Endothelial cell of umbilical vein (primary cell): ENCODE results near the gene SLC12A8. TPM values are rescaled to one million over a fixed set of nuclear protein-coding genes. Genes with fewer than 3 reads are reported as not detected.

Experiments
- BruUV-seq: library from RNA; stranded (reverse); fragments of 400-500 nt; replicated peaks from 2 replicates; lab custom pipeline; 2021; lab: Mats Ljungman, UMichigan
- CTCF ChIA-PET: fragments of 300-600, 350-600 bp; sonication (Branson Sonifier 250); formaldehyde crosslinking; loops from one replicate; lab custom pipeline; 2021; ENCODE audit warnings: antibody characterized with exemption, inconsistent platforms; lab: Charles Lee
- POLR2A ChIA-PET: fragments of 300-600, 350-600 bp; sonication (Branson Sonifier 250); formaldehyde crosslinking; loops from one replicate; lab custom pipeline; 2021; ENCODE audit warnings: antibody characterized with exemption, inconsistent platforms; lab: Charles Lee
- DNase-seq: peaks from one replicate; pipeline ENCODE4 v3.0.0-alpha.2; 2011; ENCODE audit warnings: low read depth, low spot score
- FAIRE-seq: peaks from 2 replicates; lab custom pipeline; 2011; peaks lifted over from hg19 to GRCh38; lab: Jason Lieb, UNC
- H2AFZ ChIP-seq: 2 replicates; pipeline ENCODE4 v1.6.0; 2012; ENCODE audit warnings: low read depth, low read length, control low read depth, inconsistent platforms
- H3K27ac ChIP-seq: 2 replicates; pipeline ENCODE4 v1.5.1; 2011; ENCODE audit warnings: low read depth, mild to moderate bottlenecking, control low read depth, low read length, moderate library complexity; ENCODE audit not compliant: insufficient read depth
- H3K27me3 ChIP-seq, 2 experiments: 2 replicates each; pipeline versions ENCODE4 v1.6.0 to v1.6.1; 2011; ENCODE audit warnings: low read length in 2 of 2, mixed read lengths in 1 of 2; ENCODE audit not compliant: control insufficient read depth in 2 of 2, insufficient read depth in 2 of 2
- H3K36me3 ChIP-seq, 2 experiments: 2 replicates in 1 of 2; 3 replicates in 1 of 2; pipeline ENCODE4 v1.5.1; 2011; ENCODE audit warnings: low read length in 2 of 2, mild to moderate bottlenecking in 1 of 2, moderate library complexity in 1 of 2; ENCODE audit not compliant: control insufficient read depth in 2 of 2, insufficient read depth in 2 of 2; ENCODE audit errors: extremely low read depth in 1 of 2
- H3K4me1 ChIP-seq: 3 replicates; pipeline ENCODE4 v1.5.1; 2011; ENCODE audit warnings: mild to moderate bottlenecking, low read length; ENCODE audit not compliant: control insufficient read depth, insufficient read depth; ENCODE audit errors: extremely low read depth
- H3K4me2 ChIP-seq: 2 replicates; pipeline ENCODE4 v1.6.1; 2011; ENCODE audit warnings: low read length, control low read depth, mixed read lengths; ENCODE audit not compliant: insufficient read depth
- H3K4me3 ChIP-seq, 3 experiments: fragments of 200-600 bp in 1 of 3; sonication (generic), shearing (Covaris generic) in 1 of 3; replicated peaks in 1 of 3; 2 replicates each; pipeline ENCODE4 v1.5.1; 2011 to 2016; ENCODE audit warnings: control low read depth in 3 of 3, low read length in 3 of 3, mild to moderate bottlenecking in 2 of 3, inconsistent platforms in 1 of 3, low read depth in 1 of 3, moderate library complexity in 1 of 3; ENCODE audit not compliant: insufficient read depth in 1 of 3
- H3K79me2 ChIP-seq: 2 replicates; pipeline ENCODE4 v1.6.0; 2012; ENCODE audit warnings: low read length, inconsistent platforms; ENCODE audit not compliant: control insufficient read depth, insufficient read depth
- H3K9ac ChIP-seq: replicated peaks from 2 replicates; pipeline ENCODE3; 2011; ENCODE audit warnings: low read length, control low read depth; ENCODE audit not compliant: insufficient read depth; ENCODE audit errors: extremely low read depth
- H3K9me1 ChIP-seq: replicated peaks from 3 replicates; pipeline ENCODE4 v1.6.0; 2011; ENCODE audit warnings: mild to moderate bottlenecking, low read length; ENCODE audit not compliant: control insufficient read depth, insufficient read depth; ENCODE audit errors: extremely low read depth
- H3K9me3 ChIP-seq: replicated peaks from 2 replicates; pipeline ENCODE4 v1.5.1; 2012; ENCODE audit warnings: low read length, inconsistent platforms; ENCODE audit not compliant: control insufficient read depth, insufficient read depth
- H4K20me1 ChIP-seq: replicated peaks from 2 replicates; pipeline ENCODE3; 2011; ENCODE audit warnings: mild to moderate bottlenecking, low read length; ENCODE audit not compliant: control insufficient read depth, insufficient read depth; ENCODE audit errors: extremely low read depth
- CTCF ChIP-seq, 2 donors: IDR thresholded peaks; 1 replicate in 1 of 2; 2 replicates in 1 of 2; pipeline ENCODE4 v1.5.1; 2011; ENCODE audit warnings: low read length in 2 of 2, mild to moderate bottlenecking in 2 of 2, moderate library complexity in 2 of 2, control low read depth in 1 of 2, inconsistent platforms in 1 of 2, low read depth in 1 of 2; ENCODE audit not compliant: insufficient read depth in 1 of 2; ENCODE audit errors: extremely low read depth in 1 of 2
- EZH2 ChIP-seq: IDR thresholded peaks from 2 replicates; pipeline ENCODE4 v1.6.1; 2012; ENCODE audit warnings: borderline replicate concordance, low read depth, mild to moderate bottlenecking, moderate library complexity, low read length, inconsistent platforms; ENCODE audit not compliant: severe bottlenecking
- FOS ChIP-seq: IDR thresholded peaks from 2 replicates; pipeline ENCODE4 v1.6.1; 2011; ENCODE audit warnings: mild to moderate bottlenecking, low read length, moderate library complexity, borderline replicate concordance; ENCODE audit not compliant: insufficient read depth
- GATA2 ChIP-seq: IDR thresholded peaks from 2 replicates; pipeline ENCODE4 v1.7.0; 2011; ENCODE audit warnings: low read depth, mild to moderate bottlenecking, moderate library complexity, mixed read lengths, low read length; ENCODE audit not compliant: insufficient read length, insufficient read depth
- JUN ChIP-seq: IDR thresholded peaks from 2 replicates; pipeline ENCODE4 v1.6.1; 2011; ENCODE audit warnings: borderline replicate concordance, low read depth; ENCODE audit not compliant: insufficient read length, insufficient read depth
- MAX ChIP-seq: IDR thresholded peaks from 2 replicates; pipeline ENCODE4 v1.6.1; 2011; ENCODE audit not compliant: insufficient read depth, insufficient read length
- MYC ChIP-seq: IDR thresholded peaks from one replicate; pipeline ENCODE4 v1.6.1; 2011; ENCODE audit warnings: mild to moderate bottlenecking, low read depth, low read length
- POLR2A ChIP-seq: IDR thresholded peaks from 2 replicates; pipeline ENCODE4 v1.6.1; 2012; ENCODE audit warnings: low read depth, mild to moderate bottlenecking, control low read depth, low read length
- POLR2AphosphoS5 ChIP-seq: IDR thresholded peaks from 2 replicates; pipeline ENCODE4 v1.6.1; 2012; ENCODE audit warnings: low read depth, mild to moderate bottlenecking, control low read depth, low read length, moderate library complexity; ENCODE audit not compliant: insufficient read depth
- dilution Hi-C: fragments of 300-500 bp; cut with MboI; formaldehyde crosslinking; loops from one replicate; pipeline ENCODE4 v1.15.0; 2019; ENCODE audit warnings: low sequenced_read_pairs; ENCODE audit not compliant: extremely low pct_ligation_motif_present
- intact Hi-C: fragments of 100-400 bp; cut with micrococcal nuclease; formaldehyde crosslinking; loops from one replicate; pipeline ENCODE4 v1.10.0; 2022
- polyA plus RNA-seq, 4 experiments: library from polyadenylated mRNA; depleted of rRNA in 3 of 4; stranded (reverse) in 3 of 4; unstranded in 1 of 4; fragments of >200 nt; gene quantifications; 2 replicates each; pipeline versions ENCODE4 v1.2.1 to v1.2.3, GENCODE V29; 2011 to 2012; ENCODE audit warnings: missing spikeins in 1 of 4
- total RNA-seq: library from RNA; stranded (reverse); gene quantifications from 2 replicates; pipeline ENCODE4 v1.2.3, GENCODE V29; 2021

The SLC12A8 gene
- total and polyA plus RNA-seq, 2 donors (not counting 3 experiments of a cell fraction or from before 2014, with no cell fraction given), result 0.86 to 0.90 TPM

GRCh38 chr3:125179884-125180240, 32.7 kb downstream of the SLC12A8 start:
- dilution Hi-C loops, result no loop called here
- no peaks in the 10 kb centered on the region for H4K20me1 ChIP-seq
- DNase-seq (no peak), FAIRE-seq (no peak)
- H3K27ac ChIP-seq, result no peak overlapping the region
- POLR2A ChIA-PET, result no interaction called here
- H3K36me3 ChIP-seq, result no peaks in the 10 kb centered on the region
- TF ChIP-seq FOS (no peak), POLR2A (no peak), CTCF (IDR thresholded peaks at IDR 0.05; ENCODE audit: extremely low read depth in 1 of 2, insufficient read depth in 1 of 2, low read depth in 1 of 2, low read length in 2 of 2) (no peak), POLR2AphosphoS5 (no peak), EZH2 (no peak), GATA2 (no peak), JUN (no peak), MAX (no peak), MYC (no peak)
- no peaks in the 10 kb centered on the region for H3K4me1 ChIP-seq
- CTCF ChIA-PET, result interaction anchor here (0.8 to 2.5 kb wide), 5 partner anchors 8 to 245 kb away, joined by 3 to 9 read pairs (median 5); no protein-coding TSS in a partner anchor
- no peak overlapping the region for H3K9ac ChIP-seq
- no peaks in the 10 kb centered on the region for H3K9me3 ChIP-seq
- BruUV-seq, result no TSS peak
- H3K27me3 ChIP-seq, result no peaks in the 10 kb centered on the region
- no peak overlapping the region for H2AFZ ChIP-seq
- intact Hi-C loops, result no loop called here
- no peaks in the 10 kb centered on the region for H3K9me1 ChIP-seq
- H3K4me2 ChIP-seq, result no peak overlapping the region
- H3K4me3 ChIP-seq, result no peak overlapping the region
- H3K79me2 ChIP-seq, result no peaks in the 10 kb centered on the region
